Transverse colon (tissue), 3 donors: ENCODE results near the gene KCNN3.

Experiments
- CTCF ChIP-seq, 5 experiments: fragments of 200-600 bp in 3 of 5; fragments of 450-650 bp in 2 of 5; sonication (generic) in 3 of 5; IDR thresholded peaks; 1 replicate in 2 of 5; 2 replicates in 3 of 5; pipeline ENCODE4 v1.5.1; 2016 to 2017; ENCODE audit warnings: antibody characterized with exemption in 5 of 5, inconsistent platforms in 3 of 5, mild to moderate bottlenecking in 2 of 5, moderate library complexity in 1 of 5
- POLR2A ChIP-seq: fragments of 450-650 bp; IDR thresholded peaks from one replicate; pipeline ENCODE4 v1.6.1; 2016; ENCODE audit warnings: antibody characterized with exemption, mild to moderate bottlenecking, moderate library complexity

GRCh38 chr1:154744352-154745035, 125.6 kb downstream of the KCNN3 start:
- TF ChIP-seq POLR2A, result no peak
- TF ChIP-seq CTCF (IDR thresholded peaks at IDR 0.05), result no peak
